HEK293 (cell line): ENCODE results near the gene USH1G.

Experiments
- CTCF ChIP-seq: fragments of 450-650 bp; formaldehyde crosslinking; IDR thresholded peaks from 2 replicates; pipeline ENCODE4 v1.5.1; 2016; ENCODE audit warnings: missing biosample characterization, missing genetic modification characterization
- GLIS1 ChIP-seq: fragments of 450-650 bp; formaldehyde crosslinking; IDR thresholded peaks from 2 replicates; pipeline ENCODE4 v1.5.1; 2016; ENCODE audit warnings: missing biosample characterization, missing genetic modification characterization
- REST ChIP-seq: fragments of 450-650 bp; formaldehyde crosslinking; IDR thresholded peaks from 2 replicates; pipeline ENCODE4 v1.5.1; 2016; ENCODE audit warnings: missing biosample characterization, missing genetic modification characterization
- ZNF274 ChIP-seq, 2 experiments: fragments of 200-500 bp in 1 of 2; fragments of 450-650 bp in 1 of 2; sonication (Bioruptor generic) in 1 of 2; formaldehyde crosslinking in 1 of 2; IDR thresholded peaks; 2 replicates each; pipeline versions ENCODE4 v1.5.1 to v1.6.1; 2014 to 2016; ENCODE audit warnings: borderline replicate concordance in 1 of 2, inconsistent platforms in 1 of 2, low read length in 1 of 2, missing biosample characterization in 1 of 2, missing genetic modification characterization in 1 of 2
- ZNF37A ChIP-seq: fragments of 450-650 bp; IDR thresholded peaks from 2 replicates; pipeline ENCODE4 v1.5.1; 2018; ENCODE audit warnings: missing biosample characterization, missing genetic modification characterization

- TF ChIP-seq REST (tag by site-specific recombination): no peak
- TF ChIP-seq GLIS1: no peak
- TF ChIP-seq ZNF37A (tag by site-specific recombination): no peak
- TF ChIP-seq CTCF (tag by site-specific recombination): no peak
- TF ChIP-seq ZNF274 (IDR thresholded peaks at IDR 0.05; ENCODE audit: low read length): no peak
- TF ChIP-seq ZNF274 (tag by site-specific recombination; IDR thresholded peaks at IDR 0.05; ENCODE audit: borderline replicate concordance): no peak
These were observed 19.4 kb downstream of the USH1G start for GRCh38 chr17:74903671-74904070.
